Loucy (cell line): Measurements from ENCODE around the gene ROBO2.

ENCODE experiments used
- CTCF ChIP-seq: fragments of 200-600 bp; sonication (generic); conservative IDR thresholded peaks from 2 replicates; pipeline ENCODE4 v1.5.1; 2014; ENCODE audit warnings: mild to moderate bottlenecking, antibody characterized with exemption, low read length
- EZH2phosphoT487 ChIP-seq: fragments of 200-600 bp; IDR thresholded peaks from 2 replicates; pipeline ENCODE4 v1.6.1; 2018; ENCODE audit warnings: antibody characterized with exemption, mild to moderate bottlenecking, moderate library complexity, borderline replicate concordance

DNA sequence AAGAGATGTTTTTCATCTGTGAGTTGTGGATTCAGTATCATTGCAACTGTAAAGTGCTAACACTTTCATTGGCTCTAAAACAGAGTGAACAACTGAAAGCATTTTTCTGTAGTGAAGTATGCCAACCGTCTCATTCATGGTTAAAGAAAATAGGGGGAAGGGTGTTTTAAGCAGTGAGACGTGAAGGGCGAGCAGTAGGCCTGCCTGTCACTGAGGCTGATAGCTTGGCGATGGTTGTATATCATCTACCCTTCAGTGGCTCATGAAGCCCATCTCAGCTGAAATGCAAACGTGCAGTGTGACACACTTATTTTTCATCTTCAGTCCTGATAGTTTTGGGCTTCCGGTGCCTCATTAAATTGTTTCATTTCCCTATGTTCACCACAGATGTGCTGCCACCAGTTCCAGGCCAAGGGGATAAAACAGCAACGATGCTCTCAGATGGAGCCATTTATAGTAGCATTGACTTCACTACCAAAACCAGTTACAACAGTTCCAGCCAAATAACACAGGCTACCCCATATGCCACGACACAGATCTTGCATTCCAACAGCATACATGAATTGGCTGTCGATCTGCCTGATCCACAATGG is 562.0 kb downstream of the ROBO2 start:
- TF ChIP-seq CTCF (no peak), EZH2phosphoT487 (no peak)
